Central memory CD8-positive, alpha-beta T cell (primary cell): ENCODE measurements around the gene FKRP.
"Not testable (repeated sequence)": the region's sequence is repeated elsewhere in the genome, so short reads cannot be mapped to it uniquely, and the experiment has no call there.

Experiments
- ATAC-seq: fragments of 150-1000 bp; cut with Tn5 transposase; replicated peaks from 2 replicates; pipeline ENCODE4 v1.10.0; 2022; ENCODE audit warnings: mild to moderate bottlenecking, moderate FRiP score, moderate number of reproducible peaks; ENCODE audit not compliant: poor library complexity, severe bottlenecking; ENCODE audit errors: extremely low read depth
- DNase-seq, 2 donors: peaks; one replicate each; pipeline ENCODE4 v3.0.0; 2021; ENCODE audit warnings: low spot score in 2 of 2
- H3K27ac Mint-ChIP-seq: one replicate; pipeline ENCODE4 v1.8.0; 2022; ENCODE audit warnings: low read depth, mild to moderate bottlenecking, moderate library complexity, mixed read lengths
- H3K27me3 Mint-ChIP-seq: one replicate; pipeline ENCODE4 v1.8.0; 2022; ENCODE audit warnings: mixed read lengths
- H3K36me3 Mint-ChIP-seq: one replicate; pipeline ENCODE4 v1.8.0; 2022; ENCODE audit warnings: mild to moderate bottlenecking, moderate library complexity, mixed read lengths; ENCODE audit not compliant: insufficient read depth
- H3K4me1 Mint-ChIP-seq: one replicate; pipeline ENCODE4 v1.8.0; 2022; ENCODE audit warnings: mixed read lengths
- H3K4me3 Mint-ChIP-seq: one replicate; pipeline ENCODE4 v1.8.0; 2022; ENCODE audit warnings: mild to moderate bottlenecking, moderate library complexity, mixed read lengths
- H3K9me3 Mint-ChIP-seq: one replicate; pipeline ENCODE4 v1.8.0; 2022; ENCODE audit warnings: mixed read lengths

FKRP gene

GRCh38 chr19:46760363-46760762 is 14.5 kb downstream of the FKRP start:
- peaks cover 2% of the 10 kb centered on the region for H3K36me3 Mint-ChIP-seq
- H3K27me3 Mint-ChIP-seq, result no peaks in the 10 kb centered on the region
- no peak for DNase-seq
- ATAC-seq, result no peak
- H3K9me3 Mint-ChIP-seq, result no peaks in the 10 kb centered on the region
- no peak overlapping the region for H3K4me3 Mint-ChIP-seq
- H3K4me1 Mint-ChIP-seq, result peaks cover 7% of the 10 kb centered on the region
- no peak overlapping the region for H3K27ac Mint-ChIP-seq

- H3K36me3 Mint-ChIP-seq, H3K4me3 Mint-ChIP-seq, H3K4me1 Mint-ChIP-seq, ATAC-seq, H3K9me3 Mint-ChIP-seq, DNase-seq, H3K27ac Mint-ChIP-seq, H3K27me3 Mint-ChIP-seq: not testable (repeated sequence)
Measured at GRCh38 chr19:46760897-46761296, 15.0 kb downstream of the FKRP start.

GRCh38 chr19:46761418-46761831 is 15.6 kb downstream of the FKRP start:
- DNase-seq, result no peak
- Mint-ChIP-seq H3K27ac (no peak overlapping the region), H3K36me3 (peaks cover 2% of the 10 kb centered on the region), H3K4me3 (no peak overlapping the region), H3K9me3 (no peaks in the 10 kb centered on the region), H3K4me1 (peaks cover 7% of the 10 kb centered on the region), H3K27me3 (no peaks in the 10 kb centered on the region)
- no peak for ATAC-seq

- ATAC-seq (no peak), DNase-seq (no peak)
- Mint-ChIP-seq H3K27me3 (no peaks in the 10 kb centered on the region), H3K27ac (no peak overlapping the region), H3K36me3 (peaks cover 4% of the 10 kb centered on the region), H3K9me3 (no peaks in the 10 kb centered on the region), H3K4me1 (peaks cover 11% of the 10 kb centered on the region), H3K4me3 (no peak overlapping the region)
Measured at GRCh38 chr19:46762245-46762890, 16.5 kb downstream of the FKRP start.

GRCh38 chr19:46764817-46765291 is 19.0 kb downstream of the FKRP start:
- H3K4me1 Mint-ChIP-seq, result peaks cover 6% of the 10 kb centered on the region
- peaks cover 4% of the 10 kb centered on the region for H3K36me3 Mint-ChIP-seq
- no peaks in the 10 kb centered on the region for H3K9me3 Mint-ChIP-seq

GRCh38 chr19:46766569-46767317 is 20.9 kb downstream of the FKRP start:
- Mint-ChIP-seq H3K4me3 (no peak overlapping the region), H3K27ac (no peak overlapping the region), H3K36me3 (peaks cover 2% of the 10 kb centered on the region), H3K4me1 (peaks cover 6% of the 10 kb centered on the region), H3K9me3 (no peaks in the 10 kb centered on the region), H3K27me3 (no peaks in the 10 kb centered on the region)
- DNase-seq (no peak), ATAC-seq (peak; percentile 67)

More at GRCh38 chr19:46764817-46765291, 19.0 kb downstream of the FKRP start:
- ATAC-seq (no peak), DNase-seq (no peak)
- Mint-ChIP-seq H3K27ac (no peak overlapping the region), H3K27me3 (no peaks in the 10 kb centered on the region), H3K4me3 (no peak overlapping the region)

- not testable (repeated sequence) for DNase-seq, H3K27me3 Mint-ChIP-seq, ATAC-seq, H3K4me3 Mint-ChIP-seq, H3K36me3 Mint-ChIP-seq, H3K4me1 Mint-ChIP-seq, H3K9me3 Mint-ChIP-seq, H3K27ac Mint-ChIP-seq
Measured at GRCh38 chr19:46768746-46769145, 22.9 kb downstream of the FKRP start.

GRCh38 chr19:46772170-46773017 is 26.5 kb downstream of the FKRP start:
- no peak overlapping the region for H3K27ac Mint-ChIP-seq
- H3K9me3 Mint-ChIP-seq, result no peaks in the 10 kb centered on the region
- no peak for DNase-seq
- no peaks in the 10 kb centered on the region for H3K27me3 Mint-ChIP-seq
- H3K36me3 Mint-ChIP-seq, result peaks cover 22% of the 10 kb centered on the region
- H3K4me1 Mint-ChIP-seq, result no peaks in the 10 kb centered on the region
- ATAC-seq, result no peak
- no peak overlapping the region for H3K4me3 Mint-ChIP-seq

GRCh38 chr19:46773018-46773399 is 27.2 kb downstream of the FKRP start:
- no peak overlapping the region for H3K27ac Mint-ChIP-seq
- ATAC-seq, result no peak

GRCh38 chr19:46775642-46776258 is 29.9 kb downstream of the FKRP start:
- Mint-ChIP-seq H3K27ac (no peak overlapping the region), H3K9me3 (no peaks in the 10 kb centered on the region), H3K4me1 (no peaks in the 10 kb centered on the region), H3K27me3 (no peaks in the 10 kb centered on the region), H3K4me3 (no peak overlapping the region), H3K36me3 (peaks cover 32% of the 10 kb centered on the region)
- no peak for ATAC-seq
- DNase-seq, result no peak

More at GRCh38 chr19:46773018-46773399, 27.2 kb downstream of the FKRP start:
- no peaks in the 10 kb centered on the region for H3K9me3 Mint-ChIP-seq
- H3K36me3 Mint-ChIP-seq, result peaks cover 26% of the 10 kb centered on the region
- H3K27me3 Mint-ChIP-seq, result no peaks in the 10 kb centered on the region
- no peak overlapping the region for H3K4me3 Mint-ChIP-seq
- H3K4me1 Mint-ChIP-seq, result no peaks in the 10 kb centered on the region
- DNase-seq, result no peak

GRCh38 chr19:46776927-46777911 is 31.4 kb downstream of the FKRP start:
- H3K27ac Mint-ChIP-seq, result no peak overlapping the region
- H3K27me3 Mint-ChIP-seq, result no peaks in the 10 kb centered on the region
- peaks cover 41% of the 10 kb centered on the region for H3K36me3 Mint-ChIP-seq
- no peaks in the 10 kb centered on the region for H3K4me1 Mint-ChIP-seq
- no peak for DNase-seq
- H3K9me3 Mint-ChIP-seq, result no peaks in the 10 kb centered on the region
- no peak for ATAC-seq
- no peak overlapping the region for H3K4me3 Mint-ChIP-seq
